GM12878 (cell line): ENCODE results near the gene CNN1. TPM values are rescaled to one million over a fixed set of nuclear protein-coding genes. Genes with fewer than 3 reads are reported as not detected.

Experiments used
- BHLHE40 ChIP-seq, 2 experiments: fragments of 450-650 bp in 1 of 2; IDR thresholded peaks; 2 replicates each; pipeline ENCODE4 v1.6.1; 2011 to 2017; ENCODE audit warnings: low read depth in 2 of 2, borderline replicate concordance in 1 of 2, improper control_type of control experiment in 1 of 2, low read length in 1 of 2, mild to moderate bottlenecking in 1 of 2
- CHD2 ChIP-seq: IDR thresholded peaks from 2 replicates; pipeline ENCODE4 v1.6.1; 2011; ENCODE audit warnings: low read depth, low read length, improper control_type of control experiment, borderline replicate concordance
- CREB1 ChIP-seq: IDR thresholded peaks from 2 replicates; pipeline ENCODE4 v1.6.1; 2012; ENCODE audit warnings: low read depth, mild to moderate bottlenecking, inconsistent platforms
- DPF2 ChIP-seq: fragments of 450-650 bp; IDR thresholded peaks from 2 replicates; pipeline ENCODE4 v1.6.1; 2017; ENCODE audit warnings: mild to moderate bottlenecking
- EGR1 ChIP-seq, 2 experiments: IDR thresholded peaks; 1 replicate in 1 of 2; 2 replicates in 1 of 2; pipeline ENCODE4 v1.6.1; 2011 to 2012; ENCODE audit warnings: low read depth in 2 of 2, low read length in 2 of 2, borderline replicate concordance in 1 of 2, mild to moderate bottlenecking in 1 of 2, moderate library complexity in 1 of 2
- EZH2 ChIP-seq: IDR thresholded peaks from 2 replicates; pipeline ENCODE4 v1.6.1; 2012; ENCODE audit warnings: low read depth, mild to moderate bottlenecking, control low read depth, inconsistent platforms, low read length, borderline replicate concordance; ENCODE audit not compliant: control insufficient read depth
- GABPA ChIP-seq: IDR thresholded peaks from 2 replicates; pipeline ENCODE4 v1.6.1; 2014; ENCODE audit warnings: antibody characterized with exemption, low read depth, mild to moderate bottlenecking, inconsistent platforms
- IKZF1 ChIP-seq: fragments of 450-650 bp; conservative IDR thresholded peaks from 2 replicates; pipeline ENCODE4 v1.6.1; 2017; ENCODE audit warnings: antibody characterized with exemption, mild to moderate bottlenecking
- MXI1 ChIP-seq: fragments of 150-350 bp; IDR thresholded peaks from 2 replicates; pipeline ENCODE4 v1.6.1; 2011; ENCODE audit warnings: low read depth, mild to moderate bottlenecking, inconsistent platforms, low read length, improper control_type of control experiment
- MYB ChIP-seq: fragments of 150-350 bp; IDR thresholded peaks from 2 replicates; pipeline ENCODE4 v1.6.1; 2014; ENCODE audit warnings: mild to moderate bottlenecking, low read depth, low read length, borderline replicate concordance
- POLR2AphosphoS2 ChIP-seq: IDR thresholded peaks from 2 replicates; pipeline ENCODE4 v1.6.1; 2011; ENCODE audit warnings: low read depth, mild to moderate bottlenecking, low read length, improper control_type of control experiment, moderate library complexity
- POLR2AphosphoS5 ChIP-seq: IDR thresholded peaks from 2 replicates; pipeline ENCODE4 v1.6.1; 2011; ENCODE audit warnings: mild to moderate bottlenecking, low read length, inconsistent platforms
- SREBF2 ChIP-seq: IDR thresholded peaks from 2 replicates; pipeline ENCODE4 v1.6.1; 2012; ENCODE audit warnings: mild to moderate bottlenecking, low read length
- TAF1 ChIP-seq: IDR thresholded peaks from 2 replicates; pipeline ENCODE4 v1.6.1; 2011; ENCODE audit warnings: mild to moderate bottlenecking, low read depth, low read length, borderline replicate concordance
- TCF3 ChIP-seq: IDR thresholded peaks from 2 replicates; pipeline ENCODE4 v1.6.1; 2012; ENCODE audit warnings: low read depth, mild to moderate bottlenecking, low read length, borderline replicate concordance; ENCODE audit not compliant: insufficient read depth
- ZNF207 ChIP-seq: fragments of 450-650 bp; IDR thresholded peaks from 2 replicates; pipeline ENCODE4 v1.6.1; 2014; ENCODE audit warnings: antibody characterized with exemption, mild to moderate bottlenecking, borderline replicate concordance
- polyA plus RNA-seq, 11 experiments: library from polyadenylated mRNA; depleted of rRNA in 4 of 11; unstranded in 6 of 11; stranded (reverse) in 5 of 11; fragments of >200 nt; fragmentation: Nextera tagmentation in 4 of 11; fragmentation: Illumina TruSeq in 1 of 11; extraction: Ambion mirVana in 4 of 11; extraction: Trizol in 1 of 11; gene quantifications; 1 replicate in 1 of 11; 2 replicates in 10 of 11; pipeline versions ENCODE4 v1.2.1 to v1.2.3, GENCODE V29; 2011 to 2016; ENCODE audit warnings: inconsistent platforms in 2 of 11, missing spikeins in 2 of 11, low read depth in 1 of 11
- total RNA-seq, 4 experiments: library from RNA; depleted of rRNA in 3 of 4; stranded (reverse); fragments of >200 nt in 3 of 4; fragmentation: Illumina TruSeq in 1 of 4; extraction: Trizol in 1 of 4; gene quantifications; 2 replicates each; pipeline versions ENCODE4 v1.2.1 to v1.2.3, GENCODE V29; 2013 to 2021
- TF ChIP-seq, protein P1 (sequence below): fragments of 450-650 bp; IDR thresholded peaks from 2 replicates; pipeline ENCODE4 v1.6.1; 2016; ENCODE audit warnings: mild to moderate bottlenecking, moderate library complexity, borderline replicate concordance
- TF ChIP-seq, protein P2 (sequence below): fragments of 450-650 bp; IDR thresholded peaks from 2 replicates; pipeline ENCODE4 v1.6.1; 2016; ENCODE audit warnings: mild to moderate bottlenecking
- TF ChIP-seq, protein P3 (sequence below): fragments of 450-650 bp; IDR thresholded peaks from 2 replicates; pipeline ENCODE4 v1.6.1; 2017; ENCODE audit warnings: mild to moderate bottlenecking, moderate library complexity
- TF ChIP-seq, protein P4 (sequence below): IDR thresholded peaks from 2 replicates; pipeline ENCODE4 v1.6.1; 2011; ENCODE audit warnings: low read depth, mild to moderate bottlenecking, low read length, moderate library complexity, borderline replicate concordance; ENCODE audit errors: extremely low read depth

Gene CNN1
- total and polyA plus RNA-seq, 10 of the 15 experiments (the other 5 are each of a cell fraction or from before 2014, with no cell fraction given), result 0.03 to 0.58 (median 0.22) TPM; not detected in 1

DNA sequence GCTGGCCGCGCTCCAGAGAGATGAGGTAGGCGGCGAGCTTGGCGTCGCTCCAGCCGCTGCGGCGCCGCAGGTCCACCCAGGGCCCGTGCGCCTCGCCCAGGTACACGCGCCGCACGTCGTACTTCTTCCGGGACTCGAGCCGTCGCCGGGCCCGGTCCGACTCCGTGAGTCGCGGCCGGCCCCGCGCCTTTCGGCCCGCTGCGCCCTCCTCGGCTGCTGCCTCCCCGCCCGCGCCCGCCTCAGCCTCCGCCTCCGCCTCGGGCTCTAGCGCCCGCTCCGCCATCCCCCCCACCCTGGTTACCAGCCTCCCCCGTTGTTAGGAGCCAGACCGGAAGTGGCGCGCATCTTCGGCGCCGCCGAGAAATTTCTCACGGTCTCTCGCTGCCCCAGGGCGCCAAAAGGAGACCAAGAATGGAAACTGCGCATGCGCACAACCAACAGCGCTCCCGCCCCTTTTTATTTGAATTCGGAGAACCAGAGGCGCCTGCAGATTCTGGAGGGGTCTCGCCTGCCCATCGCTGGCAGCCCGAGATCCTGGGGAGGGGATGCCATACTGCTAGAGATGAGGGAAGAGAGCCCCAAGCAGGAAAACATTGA lies 33.0 kb upstream of the CNN1 start, which contains the start of gene ZNF653 (continued):
- TF ChIP-seq ZNF207, result peak; percentile 44; the same call in 1 of the 2 replicates
- peak; percentile 69 for TF ChIP-seq CHD2
- peak; percentile 65; the same call in 1 of the 2 replicates for TF ChIP-seq TAF1
- TF ChIP-seq EZH2, result no peak
- TF ChIP-seq, protein P1, sequence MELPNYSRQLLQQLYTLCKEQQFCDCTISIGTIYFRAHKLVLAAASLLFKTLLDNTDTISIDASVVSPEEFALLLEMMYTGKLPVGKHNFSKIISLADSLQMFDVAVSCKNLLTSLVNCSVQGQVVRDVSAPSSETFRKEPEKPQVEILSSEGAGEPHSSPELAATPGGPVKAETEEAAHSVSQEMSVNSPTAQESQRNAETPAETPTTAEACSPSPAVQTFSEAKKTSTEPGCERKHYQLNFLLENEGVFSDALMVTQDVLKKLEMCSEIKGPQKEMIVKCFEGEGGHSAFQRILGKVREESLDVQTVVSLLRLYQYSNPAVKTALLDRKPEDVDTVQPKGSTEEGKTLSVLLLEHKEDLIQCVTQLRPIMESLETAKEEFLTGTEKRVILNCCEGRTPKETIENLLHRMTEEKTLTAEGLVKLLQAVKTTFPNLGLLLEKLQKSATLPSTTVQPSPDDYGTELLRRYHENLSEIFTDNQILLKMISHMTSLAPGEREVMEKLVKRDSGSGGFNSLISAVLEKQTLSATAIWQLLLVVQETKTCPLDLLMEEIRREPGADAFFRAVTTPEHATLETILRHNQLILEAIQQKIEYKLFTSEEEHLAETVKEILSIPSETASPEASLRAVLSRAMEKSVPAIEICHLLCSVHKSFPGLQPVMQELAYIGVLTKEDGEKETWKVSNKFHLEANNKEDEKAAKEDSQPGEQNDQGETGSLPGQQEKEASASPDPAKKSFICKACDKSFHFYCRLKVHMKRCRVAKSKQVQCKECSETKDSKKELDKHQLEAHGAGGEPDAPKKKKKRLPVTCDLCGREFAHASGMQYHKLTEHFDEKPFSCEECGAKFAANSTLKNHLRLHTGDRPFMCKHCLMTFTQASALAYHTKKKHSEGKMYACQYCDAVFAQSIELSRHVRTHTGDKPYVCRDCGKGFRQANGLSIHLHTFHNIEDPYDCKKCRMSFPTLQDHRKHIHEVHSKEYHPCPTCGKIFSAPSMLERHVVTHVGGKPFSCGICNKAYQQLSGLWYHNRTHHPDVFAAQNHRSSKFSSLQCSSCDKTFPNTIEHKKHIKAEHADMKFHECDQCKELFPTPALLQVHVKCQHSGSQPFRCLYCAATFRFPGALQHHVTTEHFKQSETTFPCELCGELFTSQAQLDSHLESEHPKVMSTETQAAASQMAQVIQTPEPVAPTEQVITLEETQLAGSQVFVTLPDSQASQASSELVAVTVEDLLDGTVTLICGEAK, result peak; percentile 90
- no peak for TF ChIP-seq MYB
- peak; percentile 98 for TF ChIP-seq CREB1
- peak; percentile 100 for TF ChIP-seq MXI1
- TF ChIP-seq, protein P2, sequence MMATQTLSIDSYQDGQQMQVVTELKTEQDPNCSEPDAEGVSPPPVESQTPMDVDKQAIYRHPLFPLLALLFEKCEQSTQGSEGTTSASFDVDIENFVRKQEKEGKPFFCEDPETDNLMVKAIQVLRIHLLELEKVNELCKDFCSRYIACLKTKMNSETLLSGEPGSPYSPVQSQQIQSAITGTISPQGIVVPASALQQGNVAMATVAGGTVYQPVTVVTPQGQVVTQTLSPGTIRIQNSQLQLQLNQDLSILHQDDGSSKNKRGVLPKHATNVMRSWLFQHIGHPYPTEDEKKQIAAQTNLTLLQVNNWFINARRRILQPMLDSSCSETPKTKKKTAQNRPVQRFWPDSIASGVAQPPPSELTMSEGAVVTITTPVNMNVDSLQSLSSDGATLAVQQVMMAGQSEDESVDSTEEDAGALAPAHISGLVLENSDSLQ, result no peak
- TF ChIP-seq EGR1 (IDR thresholded peaks at IDR 0.05; ENCODE audit: borderline replicate concordance in 1 of 2, low read depth in 2 of 2, low read length in 2 of 2), result peak in 1 of 2 experiments; percentile 76; a peak in 1 of 3 replicates
- no peak for TF ChIP-seq POLR2AphosphoS5
- peak; percentile 93 for TF ChIP-seq SREBF2
- TF ChIP-seq, protein P3, sequence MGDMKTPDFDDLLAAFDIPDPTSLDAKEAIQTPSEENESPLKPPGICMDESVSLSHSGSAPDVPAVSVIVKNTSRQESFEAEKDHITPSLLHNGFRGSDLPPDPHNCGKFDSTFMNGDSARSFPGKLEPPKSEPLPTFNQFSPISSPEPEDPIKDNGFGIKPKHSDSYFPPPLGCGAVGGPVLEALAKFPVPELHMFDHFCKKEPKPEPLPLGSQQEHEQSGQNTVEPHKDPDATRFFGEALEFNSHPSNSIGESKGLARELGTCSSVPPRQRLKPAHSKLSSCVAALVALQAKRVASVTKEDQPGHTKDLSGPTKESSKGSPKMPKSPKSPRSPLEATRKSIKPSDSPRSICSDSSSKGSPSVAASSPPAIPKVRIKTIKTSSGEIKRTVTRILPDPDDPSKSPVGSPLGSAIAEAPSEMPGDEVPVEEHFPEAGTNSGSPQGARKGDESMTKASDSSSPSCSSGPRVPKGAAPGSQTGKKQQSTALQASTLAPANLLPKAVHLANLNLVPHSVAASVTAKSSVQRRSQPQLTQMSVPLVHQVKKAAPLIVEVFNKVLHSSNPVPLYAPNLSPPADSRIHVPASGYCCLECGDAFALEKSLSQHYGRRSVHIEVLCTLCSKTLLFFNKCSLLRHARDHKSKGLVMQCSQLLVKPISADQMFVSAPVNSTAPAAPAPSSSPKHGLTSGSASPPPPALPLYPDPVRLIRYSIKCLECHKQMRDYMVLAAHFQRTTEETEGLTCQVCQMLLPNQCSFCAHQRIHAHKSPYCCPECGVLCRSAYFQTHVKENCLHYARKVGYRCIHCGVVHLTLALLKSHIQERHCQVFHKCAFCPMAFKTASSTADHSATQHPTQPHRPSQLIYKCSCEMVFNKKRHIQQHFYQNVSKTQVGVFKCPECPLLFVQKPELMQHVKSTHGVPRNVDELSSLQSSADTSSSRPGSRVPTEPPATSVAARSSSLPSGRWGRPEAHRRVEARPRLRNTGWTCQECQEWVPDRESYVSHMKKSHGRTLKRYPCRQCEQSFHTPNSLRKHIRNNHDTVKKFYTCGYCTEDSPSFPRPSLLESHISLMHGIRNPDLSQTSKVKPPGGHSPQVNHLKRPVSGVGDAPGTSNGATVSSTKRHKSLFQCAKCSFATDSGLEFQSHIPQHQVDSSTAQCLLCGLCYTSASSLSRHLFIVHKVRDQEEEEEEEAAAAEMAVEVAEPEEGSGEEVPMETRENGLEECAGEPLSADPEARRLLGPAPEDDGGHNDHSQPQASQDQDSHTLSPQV, result no peak
- TF ChIP-seq GABPA, result peak; percentile 90
- peak; percentile 85 for TF ChIP-seq POLR2AphosphoS2
- TF ChIP-seq, protein P4, sequence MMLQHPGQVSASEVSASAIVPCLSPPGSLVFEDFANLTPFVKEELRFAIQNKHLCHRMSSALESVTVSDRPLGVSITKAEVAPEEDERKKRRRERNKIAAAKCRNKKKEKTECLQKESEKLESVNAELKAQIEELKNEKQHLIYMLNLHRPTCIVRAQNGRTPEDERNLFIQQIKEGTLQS, result peak; percentile 82; the same call in 1 of the 2 replicates
- TF ChIP-seq DPF2, result peak; percentile 70
- peak; percentile 82 for TF ChIP-seq IKZF1
- TF ChIP-seq TCF3, result 0 out of 2 replicates have a peak, but pooled peaks have one; percentile 33
- TF ChIP-seq BHLHE40 (IDR thresholded peaks at IDR 0.05; ENCODE audit: borderline replicate concordance in 1 of 2, low read depth in 2 of 2, low read length in 1 of 2), result peak in 1 of 2 experiments; percentile 91; a peak in 2 of 4 replicates
